HG02885 (cell line): Measurements from ENCODE around the gene RB1.
A peak's percentile ranks its signal among the peaks of the same experiment; 100 is the strongest.

Experiments used
- ATAC-seq: cut with Tn5 transposase; IDR thresholded peaks from one replicate; pipeline ENCODE4 v1.9.1; 2021; ENCODE audit warnings: mild to moderate bottlenecking; ENCODE audit not compliant: unreplicated experiment, poor library complexity

Gene RB1

DNA sequence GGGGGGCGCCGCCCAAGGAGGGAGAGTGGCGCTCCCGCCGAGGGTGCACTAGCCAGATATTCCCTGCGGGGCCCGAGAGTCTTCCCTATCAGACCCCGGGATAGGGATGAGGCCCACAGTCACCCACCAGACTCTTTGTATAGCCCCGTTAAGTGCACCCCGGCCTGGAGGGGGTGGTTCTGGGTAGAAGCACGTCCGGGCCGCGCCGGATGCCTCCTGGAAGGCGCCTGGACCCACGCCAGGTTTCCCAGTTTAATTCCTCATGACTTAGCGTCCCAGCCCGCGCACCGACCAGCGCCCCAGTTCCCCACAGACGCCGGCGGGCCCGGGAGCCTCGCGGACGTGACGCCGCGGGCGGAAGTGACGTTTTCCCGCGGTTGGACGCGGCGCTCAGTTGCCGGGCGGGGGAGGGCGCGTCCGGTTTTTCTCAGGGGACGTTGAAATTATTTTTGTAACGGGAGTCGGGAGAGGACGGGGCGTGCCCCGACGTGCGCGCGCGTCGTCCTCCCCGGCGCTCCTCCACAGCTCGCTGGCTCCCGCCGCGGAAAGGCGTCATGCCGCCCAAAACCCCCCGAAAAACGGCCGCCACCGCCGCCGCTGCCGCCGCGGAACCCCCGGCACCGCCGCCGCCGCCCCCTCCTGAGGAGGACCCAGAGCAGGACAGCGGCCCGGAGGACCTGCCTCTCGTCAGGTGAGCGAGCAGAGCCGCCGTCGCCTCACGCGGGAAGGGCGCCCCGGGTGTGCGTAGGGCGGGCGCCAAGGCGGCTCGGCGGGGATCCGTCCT lies at the start of gene RB1:
TSS of gene RB1 (plus strand) at position 393 of the 784 bp plus-strand sequence. CDS start at position 555, 162 bp downstream.
- ATAC-seq = peak; percentile 84

- no peak for ATAC-seq
Observed at GRCh38 chr13:48253849-48254248, 49.7 kb upstream of the RB1 start.

GRCh38 chr13:48255090-48255489 lies 48.5 kb upstream of the RB1 start:
- no peak for ATAC-seq

GRCh38 chr13:48255954-48256353 lies 47.6 kb upstream of the RB1 start:
- no peak for ATAC-seq

- no peak for ATAC-seq
Observed at GRCh38 chr13:48258002-48258401, 45.5 kb upstream of the RB1 start.

DNA sequence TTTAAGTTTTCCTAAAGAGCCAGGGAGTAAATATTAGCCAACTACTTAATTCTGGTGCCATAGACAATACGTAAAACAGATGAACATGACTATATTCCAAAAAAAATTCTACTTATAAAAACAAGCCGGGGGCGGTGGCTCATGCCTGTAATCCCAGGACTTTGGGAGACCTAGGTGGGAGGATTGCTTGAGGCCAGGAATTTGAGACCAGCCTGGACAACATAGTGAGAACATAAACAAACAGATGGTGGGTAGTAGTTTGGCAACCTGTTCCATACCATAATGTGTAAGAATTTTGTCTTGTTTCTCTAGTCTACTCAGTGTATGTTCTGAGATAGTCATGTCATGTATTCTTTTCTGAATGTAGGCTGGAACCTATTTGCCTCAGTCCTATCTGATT lies 45.1 kb upstream of the RB1 start:
- no peak for ATAC-seq

- no peak for ATAC-seq
Observed at GRCh38 chr13:48260970-48261369, 42.6 kb upstream of the RB1 start.

DNA sequence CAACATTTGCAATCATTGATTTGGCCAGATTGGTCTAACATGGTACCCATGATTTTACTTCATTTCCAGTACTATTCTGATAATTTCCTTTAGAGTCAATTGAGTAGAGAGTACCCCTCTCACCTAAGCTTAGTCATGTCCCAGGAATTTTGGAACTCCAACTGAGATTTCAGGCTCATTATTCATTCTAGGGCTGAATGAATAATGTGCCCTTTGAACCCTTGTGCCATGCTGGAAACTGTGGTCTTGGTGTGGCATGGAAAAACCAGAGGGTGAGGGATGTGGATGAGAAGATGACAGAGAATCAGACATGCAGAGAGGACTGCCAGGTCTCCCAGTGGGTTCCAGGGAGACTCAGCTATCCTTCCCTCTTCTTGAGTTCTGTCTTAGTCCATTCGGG lies 40.4 kb upstream of the RB1 start:
- ATAC-seq = no peak

DNA sequence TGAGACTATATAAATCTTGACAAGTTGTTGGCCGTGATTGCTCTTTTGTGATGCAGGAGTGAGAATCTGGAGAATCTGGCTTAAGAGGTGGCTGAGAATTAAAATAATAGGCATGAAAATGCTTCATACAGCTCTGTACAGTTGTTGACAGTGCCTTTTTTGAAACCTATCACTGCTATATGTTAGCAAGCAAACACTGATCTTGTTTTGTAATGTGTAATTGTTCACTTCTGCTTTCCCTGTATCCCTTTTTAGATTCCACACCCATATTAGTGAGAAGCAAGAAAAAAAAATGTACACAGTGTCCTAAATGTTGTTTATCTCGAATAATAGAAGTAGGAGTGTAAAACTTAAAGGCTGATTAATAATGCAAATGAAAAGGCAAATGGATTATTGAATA lies 39.5 kb upstream of the RB1 start:
- no peak for ATAC-seq

DNA sequence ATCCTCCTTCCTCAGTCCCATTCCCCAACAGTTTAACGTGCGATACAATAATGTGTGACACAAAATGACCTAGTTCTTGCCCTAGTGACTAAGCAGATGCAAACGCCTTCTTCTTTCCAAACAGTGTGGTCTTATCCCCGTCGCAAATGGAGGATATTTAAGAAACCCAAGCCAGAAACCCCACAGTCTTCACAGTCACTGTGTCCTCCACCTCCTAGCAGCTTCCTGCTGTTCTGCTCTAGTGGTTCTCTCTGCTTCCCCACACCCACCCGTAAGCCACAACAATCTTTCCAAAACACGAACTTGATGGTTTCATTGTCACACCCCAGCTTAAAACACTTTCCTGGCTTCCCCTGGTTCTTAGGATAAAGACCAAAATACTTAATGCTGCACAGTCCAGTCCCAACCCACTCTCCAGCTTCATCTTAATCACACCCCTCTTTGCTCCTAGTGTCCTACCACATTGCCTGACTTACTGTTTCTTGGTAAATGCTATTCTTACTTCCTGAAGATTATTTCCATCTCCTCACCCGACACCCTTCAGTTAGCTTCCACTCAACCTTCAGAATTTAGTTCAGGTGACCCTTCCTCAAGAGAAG lies 38.2 kb upstream of the RB1 start:
- ATAC-seq = peak; percentile 84

DNA sequence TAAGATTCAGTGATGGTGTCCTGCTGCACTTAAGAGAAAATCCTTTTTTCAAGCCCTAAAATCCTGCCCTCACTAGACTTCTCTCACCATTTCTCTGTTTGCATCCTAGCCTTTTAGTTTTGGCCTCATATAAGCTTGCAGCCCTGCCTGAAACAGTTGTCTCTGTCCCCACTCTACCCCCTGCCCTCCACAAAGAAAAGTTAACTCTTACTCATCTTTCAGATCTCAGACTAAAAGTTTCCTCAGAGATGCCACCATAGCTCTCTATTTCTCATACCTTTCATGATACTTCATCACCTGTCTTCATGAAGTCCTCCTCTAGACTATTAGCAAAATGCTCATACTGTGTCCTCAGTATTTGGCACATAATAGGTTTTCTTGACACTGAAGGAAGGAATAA lies 37.4 kb upstream of the RB1 start:
- no peak for ATAC-seq

GRCh38 chr13:48266701-48267639 lies 36.6 kb upstream of the RB1 start:
- ATAC-seq = no peak

DNA sequence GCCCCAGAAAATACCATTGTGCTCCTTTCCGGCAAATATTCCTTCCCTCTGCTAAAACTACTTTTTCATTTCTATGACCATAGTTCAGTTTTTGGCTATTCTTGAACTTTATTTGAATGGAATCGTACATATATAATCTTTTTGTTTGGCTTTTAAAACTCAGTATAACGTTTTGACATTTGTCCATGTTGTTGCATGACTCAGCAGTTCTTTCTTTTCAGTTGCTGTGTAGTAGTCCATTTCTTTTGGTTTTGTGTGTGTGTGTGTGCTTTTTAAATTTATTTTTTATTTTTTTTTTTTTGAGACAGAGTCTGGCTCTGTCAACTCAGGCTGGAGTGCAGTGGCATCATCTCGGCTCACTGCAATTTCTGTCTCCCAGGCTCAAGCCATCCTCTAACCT lies 35.5 kb upstream of the RB1 start:
- ATAC-seq = no peak

DNA sequence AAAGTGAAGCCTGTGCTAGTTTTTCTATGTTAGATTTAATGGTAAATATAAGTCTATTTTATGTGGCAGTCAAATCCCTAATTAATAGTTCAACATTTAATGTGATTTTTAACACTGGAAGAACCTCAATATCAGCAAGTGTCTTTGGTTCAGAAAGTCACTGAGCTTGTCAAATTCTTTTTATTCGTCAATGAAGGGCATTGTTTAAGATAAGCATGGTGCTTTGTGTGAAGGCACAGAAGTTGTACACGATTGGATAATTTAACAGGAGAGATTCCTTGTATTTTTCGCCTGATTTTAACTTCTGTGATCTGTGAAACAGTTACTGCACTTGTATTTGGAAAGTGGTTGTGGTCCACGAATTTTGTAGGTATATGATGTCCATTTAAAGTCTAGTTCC lies 30.2 kb upstream of the RB1 start:
- no peak for ATAC-seq

DNA sequence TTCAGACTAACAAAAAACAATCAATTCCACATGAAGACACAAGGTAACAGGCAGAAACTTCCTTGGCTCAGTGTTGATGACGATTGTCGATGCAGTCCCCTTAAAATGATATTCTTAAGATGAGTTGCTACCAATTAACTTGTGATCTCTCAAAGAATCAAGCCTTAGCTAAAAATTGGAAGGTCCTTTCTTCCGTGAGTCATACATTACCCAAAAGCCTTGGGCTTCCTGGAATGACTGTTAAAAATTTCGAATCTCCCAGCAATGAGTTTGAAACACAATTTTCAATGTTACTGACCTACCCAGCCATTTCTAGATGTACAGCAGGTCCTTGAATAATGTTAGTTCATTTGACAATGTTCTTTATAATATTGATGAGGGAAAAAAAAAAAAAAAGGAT lies 28.0 kb upstream of the RB1 start:
- no peak for ATAC-seq

GRCh38 chr13:48278806-48279205 lies 24.7 kb upstream of the RB1 start:
- no peak for ATAC-seq

GRCh38 chr13:48281556-48281955 lies 22.0 kb upstream of the RB1 start:
- no peak for ATAC-seq

- no peak for ATAC-seq
Observed at GRCh38 chr13:48291730-48292129, 11.8 kb upstream of the RB1 start.

DNA sequence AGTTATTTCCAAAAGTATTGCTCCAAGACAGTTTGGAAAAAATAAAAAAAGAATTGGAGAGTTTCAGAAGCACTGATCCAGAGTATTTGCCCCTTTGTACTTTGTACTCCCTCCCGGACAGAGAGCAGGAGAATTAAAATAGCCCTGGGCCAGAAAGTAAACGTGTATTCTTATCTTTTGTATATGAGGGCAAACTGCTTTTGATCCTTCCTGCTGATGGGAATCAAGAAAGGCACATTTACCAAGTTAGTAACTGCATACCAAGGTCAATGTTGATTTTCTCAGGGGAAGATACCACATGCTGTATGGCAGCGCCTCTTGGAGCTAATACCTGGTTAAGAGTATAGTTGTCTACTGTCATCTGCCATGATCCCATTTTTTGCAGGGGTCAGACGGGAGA lies 10.9 kb upstream of the RB1 start:
- ATAC-seq = no peak

DNA sequence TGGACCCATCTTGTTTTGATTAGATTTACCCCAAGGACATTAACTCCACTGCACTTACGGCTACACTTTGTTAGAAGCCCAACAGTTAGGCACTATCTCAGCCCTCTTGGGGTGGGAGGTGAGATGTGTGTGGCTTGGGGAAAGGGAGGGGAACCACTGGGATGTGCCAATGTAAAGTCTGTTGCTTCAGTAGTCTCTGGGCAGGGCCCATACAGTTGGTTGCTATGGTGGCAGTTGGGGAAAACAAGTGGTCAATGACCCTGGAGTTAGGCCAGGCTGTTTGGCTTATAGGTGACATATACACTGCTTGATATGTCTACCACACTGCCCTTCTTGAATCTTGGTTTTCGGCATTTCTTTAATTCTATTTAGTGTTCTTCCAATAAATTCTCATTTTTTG lies 8.9 kb upstream of the RB1 start:
- ATAC-seq = no peak

DNA sequence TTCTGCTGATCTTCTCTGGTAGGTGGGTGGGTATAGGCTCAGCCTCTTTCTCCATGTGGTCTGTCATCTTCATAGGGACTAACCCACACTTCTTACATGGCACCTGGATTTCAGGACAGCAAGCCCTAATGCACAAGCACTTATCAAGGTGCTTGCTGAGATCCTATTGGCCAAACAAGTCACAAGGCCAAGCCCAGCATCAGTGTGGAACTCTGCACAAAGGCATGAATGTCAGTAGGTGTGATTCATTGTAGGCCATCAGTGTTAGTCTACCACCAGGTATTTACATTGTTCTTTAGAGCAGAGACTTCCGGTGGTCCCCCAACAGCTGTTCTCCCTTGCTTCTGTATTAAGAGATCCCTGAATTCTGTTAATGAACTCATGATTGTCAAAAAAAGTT lies 8.3 kb upstream of the RB1 start:
- ATAC-seq = no peak
